Measurements from ENCODE around the gene MROH8.

Gene MROH8

DNA sequence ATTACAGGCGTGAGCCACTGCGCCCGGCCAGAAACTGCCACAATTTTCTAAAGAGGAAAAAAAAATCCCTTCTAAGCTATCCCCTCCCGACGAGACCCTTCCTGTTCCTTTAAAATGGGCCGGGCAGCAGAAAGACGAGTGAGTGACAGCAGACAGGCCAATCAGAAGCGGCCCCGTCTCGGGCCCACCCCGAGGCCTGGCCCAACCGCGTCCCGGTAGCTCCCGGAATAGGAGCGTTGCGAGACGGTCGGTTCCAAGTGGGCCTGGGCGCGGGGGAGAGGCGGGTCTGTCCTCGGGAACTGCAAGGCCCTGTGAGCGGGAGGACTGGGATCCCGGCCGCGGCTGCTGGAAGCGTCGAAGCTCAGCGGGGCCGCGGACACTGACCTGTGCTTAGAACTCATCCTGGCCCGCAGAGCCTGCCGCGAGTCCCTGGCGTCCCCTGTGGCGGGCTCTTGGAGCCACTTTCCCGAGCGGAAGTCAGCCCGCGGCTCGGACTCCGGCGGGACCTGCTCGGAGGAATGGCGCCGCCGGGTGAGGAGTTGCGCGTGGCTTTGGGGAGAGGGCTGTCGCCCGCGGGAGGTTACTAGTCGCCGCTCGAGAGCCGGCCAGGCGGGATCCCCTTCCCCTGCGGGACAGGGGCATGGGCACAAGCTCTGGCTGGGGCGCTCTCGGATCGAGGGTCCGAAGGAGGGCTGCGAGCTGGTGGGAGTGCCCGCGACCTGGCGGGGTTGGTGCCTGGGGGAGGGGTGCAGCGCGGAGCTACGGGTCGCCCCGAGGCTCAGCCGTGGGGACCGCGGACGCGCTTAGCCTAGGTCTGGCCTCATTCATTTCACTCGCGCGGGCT is at the start of gene MROH8, which contains the start of gene RPN2:
TSS of gene MROH8 (minus strand) at position 710 of the 844 bp plus-strand sequence.
TSS of gene RPN2 (plus strand) at position 492 of the 844 bp plus-strand sequence. CDS start at position 519, 27 bp downstream.
- DNase-seq, result peak; percentile 93

DNA sequence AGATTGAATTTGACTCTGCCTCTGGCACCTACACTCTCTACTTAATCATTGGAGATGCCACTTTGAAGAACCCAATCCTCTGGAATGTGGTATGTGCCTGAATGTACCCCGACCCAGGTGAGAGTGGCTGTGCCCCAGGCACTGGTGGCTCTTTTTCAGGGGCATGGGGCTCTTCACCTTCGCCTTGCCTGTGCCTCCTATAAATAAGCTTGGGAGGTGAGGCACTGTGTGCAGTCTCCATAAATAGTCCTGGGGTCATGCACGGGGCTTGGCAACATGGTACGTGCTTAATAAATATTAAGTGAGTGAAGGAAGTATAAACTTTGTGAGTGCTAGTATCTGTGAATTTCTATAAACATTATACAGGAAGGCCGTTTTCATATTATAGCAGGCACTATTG is 49.3 kb upstream of the MROH8 start:
- DNase-seq, result no peak

DNA sequence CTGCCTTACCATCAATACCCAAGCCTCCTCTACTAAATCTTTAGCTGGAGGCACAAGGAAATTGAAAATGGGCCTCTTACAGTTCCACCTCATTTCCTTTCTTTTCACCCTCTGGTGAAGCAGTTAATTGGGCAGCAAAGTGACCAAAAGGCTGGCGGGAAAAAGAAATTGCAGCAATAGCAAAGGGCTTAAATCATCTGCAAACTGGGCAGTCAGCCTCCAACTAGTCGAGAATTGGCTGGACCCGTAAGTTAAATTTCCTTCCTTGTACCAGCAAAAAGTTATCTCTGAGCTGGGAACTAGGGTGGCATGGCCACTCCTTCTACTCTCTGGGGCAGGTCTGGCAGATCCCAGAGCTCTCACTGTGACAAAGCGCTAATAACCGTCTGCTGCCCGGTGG is 48.7 kb upstream of the MROH8 start:
- no peak for DNase-seq

DNA sequence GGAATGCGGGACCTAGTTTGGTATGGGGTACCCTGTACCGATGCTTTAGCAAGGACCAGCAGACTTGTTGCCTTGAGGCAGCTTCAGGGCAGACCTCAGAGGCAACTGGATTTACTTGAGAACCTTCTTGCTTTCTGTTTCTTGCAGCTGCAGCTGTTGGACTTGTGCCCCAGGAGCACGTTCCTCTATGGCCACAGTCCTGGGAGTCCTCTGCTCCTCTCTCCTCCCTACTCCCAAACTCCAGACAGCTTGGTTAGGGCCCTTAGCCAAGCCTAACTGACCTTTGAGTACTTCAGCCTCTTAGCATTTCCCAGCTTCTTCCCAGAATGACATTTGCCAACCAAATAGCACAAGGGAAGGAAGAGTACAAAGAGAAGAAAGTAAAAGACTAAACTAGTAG is 47.5 kb upstream of the MROH8 start:
- no peak for DNase-seq

DNA sequence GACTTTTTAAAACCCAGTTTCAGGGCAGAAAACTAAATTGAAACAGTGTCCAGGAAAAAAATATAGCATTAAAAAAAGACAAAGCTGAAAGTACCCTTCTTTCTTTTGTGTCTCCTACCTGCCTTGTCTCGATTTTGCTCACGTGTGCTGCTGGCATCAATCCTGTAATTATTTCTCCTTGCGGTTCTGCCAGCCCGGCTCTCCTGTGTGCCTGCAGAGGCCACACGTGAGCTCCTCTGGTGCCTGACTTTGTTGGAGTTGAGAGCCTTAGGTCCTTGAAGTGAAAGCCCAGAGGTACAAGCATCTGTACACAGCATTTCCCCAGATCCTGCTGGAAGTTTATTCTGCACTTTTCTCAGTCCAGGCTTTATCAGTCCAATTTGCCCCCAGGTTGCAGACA is 45.8 kb upstream of the MROH8 start:
- DNase-seq, result no peak

DNA sequence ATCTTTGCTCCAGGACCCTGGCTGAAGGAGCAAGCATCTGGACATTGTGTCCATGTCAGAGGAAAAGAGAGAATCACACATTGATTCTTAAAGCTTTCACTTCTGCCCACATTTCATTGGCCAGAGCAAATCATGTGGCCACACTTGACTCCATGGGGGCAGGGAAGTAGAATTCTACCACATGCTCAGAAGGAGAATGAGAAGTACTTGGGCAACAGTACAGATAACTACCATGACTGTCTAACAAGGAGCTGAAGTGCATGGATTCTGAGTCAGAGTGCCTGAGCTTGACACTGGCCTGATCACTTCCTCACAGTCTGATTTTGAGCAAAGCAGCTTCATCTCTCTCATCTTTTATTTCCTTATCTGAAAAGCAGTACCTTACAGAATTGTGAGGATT is 43.7 kb upstream of the MROH8 start:
- DNase-seq, result no peak

DNA sequence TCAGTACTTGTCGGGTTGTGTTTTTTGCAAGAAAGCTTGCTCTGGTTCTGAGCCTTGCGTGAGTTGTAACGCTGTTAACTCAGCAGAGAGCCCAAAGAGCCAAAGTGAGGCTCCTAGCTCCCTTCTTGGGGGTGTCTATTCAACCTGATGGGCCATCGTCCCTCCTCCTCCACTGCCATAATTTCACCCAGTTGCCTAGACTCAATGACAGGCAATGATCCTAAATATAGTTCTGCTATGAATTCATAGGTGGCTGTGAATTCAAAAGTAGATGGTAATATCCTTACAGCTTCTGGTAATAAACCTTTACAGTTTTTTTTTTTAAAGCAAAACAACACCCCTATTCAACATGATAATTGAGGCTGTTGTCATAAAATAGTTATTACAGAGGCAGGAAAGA is 42.7 kb upstream of the MROH8 start:
- no peak for DNase-seq

DNA sequence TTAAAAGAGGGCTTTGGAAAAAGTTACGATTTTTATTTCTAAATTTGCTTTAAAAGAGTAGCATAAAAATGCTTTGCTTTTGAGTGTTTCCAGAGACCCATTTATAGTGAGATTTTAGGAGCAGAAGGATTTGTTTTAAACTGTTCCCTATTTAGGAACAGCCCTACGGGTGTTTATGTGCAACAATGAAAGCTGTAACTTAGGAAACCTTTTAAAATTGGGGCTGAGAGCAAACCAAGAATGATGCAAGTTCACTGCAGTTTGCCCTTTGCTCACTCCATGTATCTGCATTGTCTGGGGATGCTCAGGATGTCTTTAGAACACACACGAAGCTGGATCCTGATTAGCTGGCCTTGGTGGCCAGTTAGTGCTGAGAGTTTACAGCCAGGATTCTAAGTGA is 41.4 kb upstream of the MROH8 start:
- DNase-seq, result no peak

DNA sequence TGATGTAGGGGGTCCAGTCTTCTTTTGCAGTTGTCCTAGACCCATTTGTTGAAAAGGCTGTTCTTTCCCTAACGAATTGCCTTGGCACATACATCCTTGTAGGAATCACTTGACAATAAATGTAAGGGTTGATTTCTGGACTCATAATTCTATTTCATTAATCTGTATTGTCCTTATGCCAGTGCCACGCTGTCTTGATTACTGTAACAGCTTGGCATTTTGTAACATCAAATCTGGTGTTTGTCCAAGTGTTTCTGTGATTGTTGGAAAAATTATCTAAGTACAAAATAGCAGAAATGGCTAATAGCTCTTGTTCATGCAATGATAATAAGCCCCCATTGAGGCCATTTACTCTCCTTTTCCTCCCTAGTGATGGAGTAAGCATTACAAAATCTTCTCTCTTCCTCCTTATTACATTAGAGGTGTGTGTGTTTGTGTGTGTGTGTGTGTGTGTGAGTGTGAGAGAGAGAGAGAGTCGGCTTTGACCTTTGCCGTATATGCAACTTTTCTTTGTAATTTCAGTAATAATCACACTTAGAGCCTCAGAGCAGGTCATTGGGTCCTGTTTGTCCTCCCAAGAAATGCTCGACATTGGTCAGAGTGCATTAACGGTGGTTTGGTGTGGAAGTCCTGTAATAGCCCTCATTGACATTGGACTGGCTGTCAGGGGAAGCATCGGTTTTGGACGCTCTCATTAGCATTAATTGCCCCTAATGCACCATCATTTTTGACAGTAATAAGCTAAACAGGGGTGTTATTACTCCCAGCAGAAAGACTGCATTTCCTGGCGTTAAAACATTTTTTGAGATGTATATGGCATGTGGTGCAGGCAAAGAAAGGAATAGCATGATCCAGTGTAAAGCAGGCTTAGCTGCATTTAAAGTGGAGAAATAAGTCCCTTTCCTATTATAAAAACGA is 40.7 kb upstream of the MROH8 start:
- no peak for DNase-seq

DNA sequence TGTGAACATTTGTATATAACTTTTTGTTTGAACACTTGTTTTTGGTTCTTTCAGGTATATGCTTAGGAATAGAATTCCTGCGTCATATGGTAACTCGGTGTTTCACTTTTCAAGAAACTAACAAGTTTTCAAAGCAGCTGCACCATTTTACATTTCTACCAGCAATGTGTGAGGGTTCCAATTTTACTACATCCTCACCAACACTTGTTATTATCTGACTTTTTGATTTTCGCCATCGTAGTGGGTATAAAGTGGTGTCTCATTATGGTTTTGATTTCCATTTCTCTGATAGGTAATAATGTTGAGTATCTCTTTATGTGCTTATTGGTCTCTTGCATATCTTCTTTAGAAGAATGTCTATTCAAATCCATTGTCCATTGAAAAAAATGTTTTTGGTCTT is 39.6 kb upstream of the MROH8 start:
- DNase-seq, result no peak

DNA sequence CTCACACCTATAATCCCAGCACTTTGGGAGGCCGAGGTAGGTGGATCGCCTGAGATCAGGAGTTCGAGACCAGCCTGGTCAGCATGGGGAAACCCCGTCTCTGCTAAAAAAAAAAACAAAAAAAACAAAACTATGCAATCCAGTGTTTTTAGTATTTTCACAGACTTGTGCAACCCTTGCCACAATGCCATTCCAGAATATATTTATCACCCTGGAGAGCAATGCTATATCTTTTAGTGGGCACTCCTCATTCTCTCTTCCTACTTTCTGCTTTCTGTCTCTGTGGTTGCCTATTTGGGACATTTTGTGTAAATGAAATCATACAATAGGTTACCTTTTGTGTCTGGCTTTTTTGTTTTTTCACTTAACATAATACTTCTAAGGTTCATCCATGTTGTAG is 39.1 kb upstream of the MROH8 start:
- no peak for DNase-seq

DNA sequence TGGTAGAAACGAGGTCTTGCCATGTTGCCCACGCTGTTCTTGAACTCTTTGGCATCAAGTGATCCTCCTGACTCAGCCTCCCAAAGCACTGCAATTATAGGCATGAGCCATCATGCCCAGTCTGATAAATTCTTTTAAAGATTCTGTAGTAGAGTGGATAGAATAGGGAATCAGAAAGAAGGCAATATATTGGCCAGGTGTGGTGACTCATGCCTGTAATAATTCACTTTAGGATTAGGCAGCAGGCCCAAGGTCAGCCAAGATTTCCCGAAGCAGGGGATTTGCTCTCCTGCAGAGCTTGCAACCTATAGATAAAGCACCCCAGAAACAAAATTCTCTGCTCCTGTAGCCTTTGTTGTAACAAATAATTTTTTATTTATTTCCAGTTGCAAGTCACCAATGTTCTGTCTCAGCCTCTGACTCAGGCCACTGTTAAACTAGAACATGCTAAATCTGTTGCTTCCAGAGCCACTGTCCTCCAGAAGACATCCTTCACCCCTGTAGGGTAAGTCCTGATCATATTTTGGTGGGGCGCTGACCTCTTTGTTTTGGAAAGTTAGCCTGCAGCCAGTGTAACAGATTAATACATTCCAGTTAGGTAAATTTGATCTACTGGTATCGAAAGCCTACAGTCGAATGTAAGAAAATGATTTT is 30.4 kb upstream of the MROH8 start:
- no peak for DNase-seq

DNA sequence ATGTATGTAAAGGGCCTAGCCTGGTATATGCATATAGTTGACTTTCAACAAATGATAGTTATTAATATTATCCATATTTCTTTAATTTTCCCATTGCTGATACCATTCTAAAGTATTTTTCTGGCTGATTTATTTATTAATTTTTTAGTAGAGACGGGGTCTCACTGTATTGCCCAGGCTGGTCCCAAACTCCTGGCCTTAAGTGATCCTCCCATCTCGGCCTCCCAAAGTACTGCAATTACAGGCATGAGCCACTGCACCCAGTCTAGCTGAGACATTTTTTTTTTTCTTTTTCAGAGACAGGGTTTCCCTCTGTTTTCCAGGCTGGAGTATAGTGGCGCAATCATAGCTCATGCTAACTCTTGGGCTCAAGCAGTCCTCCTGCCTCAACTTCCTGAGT is 29.8 kb upstream of the MROH8 start:
- DNase-seq, result no peak

DNA sequence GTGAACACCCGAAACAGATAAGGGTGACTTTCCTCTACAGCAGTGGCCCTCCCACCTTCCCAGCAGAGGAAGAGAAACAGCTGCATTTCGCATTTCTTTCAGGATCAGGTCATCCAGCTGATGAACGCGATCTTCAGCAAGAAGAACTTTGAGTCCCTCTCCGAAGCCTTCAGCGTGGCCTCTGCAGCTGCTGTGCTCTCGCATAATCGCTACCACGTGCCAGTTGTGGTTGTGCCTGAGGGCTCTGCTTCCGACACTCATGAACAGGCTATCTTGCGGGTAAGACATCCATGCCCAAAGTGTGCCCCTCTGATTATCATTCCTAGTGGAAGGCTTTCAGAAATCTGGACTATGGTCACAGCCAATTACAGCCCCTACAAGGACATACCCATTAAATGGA is 27.8 kb upstream of the MROH8 start:
- no peak for DNase-seq

DNA sequence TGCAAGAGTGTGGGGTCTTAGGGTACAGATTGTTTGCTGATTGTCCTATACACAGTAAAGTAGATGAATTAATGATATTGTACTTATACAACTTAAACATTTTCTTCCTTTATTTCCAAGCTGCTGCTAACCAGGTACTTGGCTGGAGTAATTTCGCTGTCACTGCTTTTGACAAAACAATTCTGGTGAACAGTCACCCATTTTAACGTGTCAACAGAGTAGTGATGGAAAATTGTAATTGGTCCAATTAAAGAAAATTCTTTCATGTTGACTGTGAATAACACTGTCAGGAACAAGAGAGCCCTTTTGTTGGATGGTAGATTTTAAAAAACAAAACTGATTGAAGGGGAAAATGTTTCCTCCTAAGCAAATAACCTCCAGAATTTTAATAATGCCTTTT is 26.4 kb upstream of the MROH8 start:
- DNase-seq, result no peak

DNA sequence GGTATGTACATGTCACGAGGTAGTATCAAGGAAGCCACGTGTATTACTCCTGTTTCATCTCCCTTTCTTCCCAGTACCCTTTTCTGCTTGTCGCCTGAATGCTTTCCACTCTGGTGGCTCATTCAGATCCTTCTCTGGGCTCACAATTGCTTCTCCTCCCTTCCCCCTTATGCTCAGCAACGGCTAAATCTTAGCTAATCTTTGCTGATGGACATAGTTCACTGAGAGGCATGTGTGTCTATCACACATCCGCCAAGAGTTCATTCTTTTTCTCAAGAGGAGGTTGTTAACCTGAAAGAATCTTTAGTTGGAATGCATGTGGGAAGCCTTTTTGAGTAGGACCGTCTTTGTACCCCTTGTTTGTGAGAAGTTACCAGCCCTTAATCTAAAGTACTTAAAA is 25.8 kb upstream of the MROH8 start:
- no peak for DNase-seq

DNA sequence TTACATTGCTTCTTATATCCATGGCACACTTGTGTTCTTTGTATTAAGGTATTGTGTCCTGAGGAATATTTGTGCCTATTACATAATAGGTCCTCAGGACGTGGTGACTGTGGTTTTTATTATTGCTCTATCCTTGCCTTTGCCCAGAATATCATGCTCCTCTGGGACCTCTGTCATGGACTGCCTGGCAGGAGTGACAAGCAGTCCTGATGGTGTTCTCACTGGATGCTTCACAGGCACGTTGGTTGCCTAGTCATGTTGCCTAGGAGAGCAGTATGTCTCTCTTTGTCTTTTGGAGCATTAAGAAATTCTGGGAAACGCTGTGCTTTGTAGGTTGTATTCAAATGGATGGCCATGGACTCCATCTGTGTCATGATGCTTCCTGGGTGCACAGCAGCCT is 24.7 kb upstream of the MROH8 start:
- DNase-seq, result no peak

DNA sequence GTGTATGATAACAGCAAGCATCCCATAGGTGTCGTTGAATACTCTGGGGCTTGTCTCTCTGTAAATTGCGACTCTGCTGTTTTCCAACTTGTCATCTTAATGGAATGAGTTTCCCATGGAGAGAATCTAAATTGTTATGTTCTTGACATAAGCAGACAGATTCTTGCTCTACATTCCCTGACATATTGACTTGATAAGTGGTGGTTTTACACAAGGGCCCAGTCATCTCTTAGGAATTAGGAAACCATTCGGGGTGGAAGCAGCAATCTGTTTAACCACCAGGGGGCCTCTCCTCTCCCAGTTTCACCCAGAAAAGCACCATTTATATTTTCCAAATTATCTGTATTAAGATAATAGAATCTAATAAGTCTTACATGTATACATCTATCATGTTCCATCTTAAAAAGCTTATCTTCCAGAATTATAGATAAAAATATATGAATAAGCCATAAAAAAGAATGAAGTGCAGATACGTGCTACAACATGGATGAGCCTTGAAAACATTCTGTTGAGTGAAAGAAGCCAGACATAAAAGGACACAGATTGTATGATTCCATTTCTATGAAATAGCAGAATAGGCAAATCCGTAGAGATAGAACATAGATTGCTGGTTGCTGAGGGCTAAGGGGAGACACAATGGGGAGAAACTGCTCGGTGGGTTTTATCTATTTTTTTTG is 23.1 kb upstream of the MROH8 start:
- peak; percentile 25 for DNase-seq

DNA sequence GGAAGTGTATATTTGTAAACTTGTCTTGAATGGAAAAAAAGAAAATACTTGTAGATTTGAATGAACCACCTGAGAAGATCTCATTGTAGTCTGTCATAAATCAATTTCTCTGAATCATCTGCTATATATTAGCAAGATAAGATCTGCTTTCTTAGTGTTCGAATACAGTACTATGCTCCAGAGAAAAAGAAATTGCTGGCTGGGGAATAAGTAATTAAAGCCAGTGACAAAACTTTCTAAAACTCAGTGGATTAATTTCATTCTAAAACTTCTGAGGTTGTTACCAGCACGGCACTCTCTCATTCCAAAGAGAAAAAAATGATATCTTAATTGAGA is 22.4 kb upstream of the MROH8 start:
- no peak for DNase-seq

DNA sequence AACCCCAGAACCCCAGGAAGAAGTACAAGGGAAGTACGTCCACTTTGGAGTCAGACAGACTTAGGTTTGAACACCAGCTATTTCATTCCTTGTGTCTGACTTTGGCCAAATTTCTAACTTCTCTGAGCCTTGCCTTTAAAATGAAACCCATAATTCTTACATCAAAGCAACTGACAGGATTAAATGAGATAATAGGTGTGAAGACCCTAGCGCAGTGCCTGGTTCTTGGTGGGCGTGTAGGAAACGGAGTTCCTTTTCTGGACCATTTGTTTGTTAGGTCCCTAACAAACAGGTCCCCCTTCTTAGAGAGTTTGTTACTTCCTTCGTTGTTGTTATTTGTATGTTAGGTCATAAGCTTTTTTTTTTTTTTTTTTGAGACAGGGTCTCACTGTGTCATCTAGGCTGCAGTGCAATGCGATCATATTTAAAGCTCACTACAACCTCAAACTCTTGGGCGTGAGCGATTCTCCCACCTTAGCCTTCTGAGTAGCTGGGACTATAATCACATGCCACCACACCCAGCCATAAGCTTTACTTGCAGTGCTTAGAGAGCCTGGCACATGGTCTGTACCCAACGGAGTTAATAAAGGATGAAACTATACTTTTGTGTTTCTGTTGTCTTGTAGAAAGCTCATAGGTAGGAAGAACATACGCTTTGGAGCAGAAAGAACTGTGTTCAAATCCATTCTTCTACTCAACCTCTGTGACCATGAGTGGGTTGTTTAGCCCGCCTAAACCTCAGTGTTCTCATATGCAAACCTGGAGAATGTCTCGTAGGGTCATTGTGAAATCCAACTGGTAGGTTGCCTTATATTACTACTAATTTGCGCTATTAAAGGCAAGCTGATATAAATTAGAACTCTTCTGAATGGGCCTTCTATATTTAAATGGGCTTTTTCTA is 21.8 kb upstream of the MROH8 start:
- no peak for DNase-seq

DNA sequence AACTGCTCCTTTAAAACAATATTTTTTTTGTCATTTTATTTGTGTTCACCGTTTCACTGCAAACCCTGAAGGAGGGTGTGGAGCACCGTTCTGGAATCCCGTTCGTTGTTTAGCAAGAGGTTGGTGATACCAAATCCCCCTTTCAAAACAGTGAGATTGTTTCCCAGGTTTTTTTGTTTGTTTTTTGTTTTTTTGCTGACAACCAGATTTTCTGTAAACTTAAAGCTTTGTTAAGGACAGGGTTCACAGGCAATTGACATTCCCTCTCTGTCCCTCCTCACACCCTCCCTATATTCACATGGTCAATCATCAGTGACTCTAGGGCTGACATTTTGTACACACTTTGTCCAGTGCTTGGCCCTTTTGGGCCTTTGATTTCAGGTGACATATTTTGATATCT is 21.0 kb upstream of the MROH8 start:
- no peak for DNase-seq
